Large intestine (tissue), 12 donors: ENCODE data around the gene TUBGCP2. TPM values are rescaled to one million over a fixed set of nuclear protein-coding genes. Genes with fewer than 3 reads are reported as not detected.

Experiments
- DNase-seq, 2 donors: peaks; one replicate each; pipeline versions ENCODE4 v3.0.0 to v3.0.0-alpha.2; 2013
- H3K27ac ChIP-seq: one replicate; pipeline ENCODE4 v1.5.1; 2013; ENCODE audit warnings: low read length
- H3K27me3 ChIP-seq: 2 replicates; pipeline ENCODE4 v1.6.1; 2013; ENCODE audit warnings: low read length; ENCODE audit not compliant: control insufficient read depth, insufficient read depth
- H3K36me3 ChIP-seq: 2 replicates; pipeline ENCODE4 v1.6.1; 2013; ENCODE audit warnings: low read length; ENCODE audit not compliant: control insufficient read depth, insufficient read depth
- H3K4me1 ChIP-seq: one replicate; pipeline ENCODE4 v1.6.1; 2013; ENCODE audit warnings: low read length; ENCODE audit not compliant: control insufficient read depth, insufficient read depth
- H3K4me3 ChIP-seq: one replicate; pipeline ENCODE4 v1.5.1; 2013; ENCODE audit warnings: low read length
- H3K9me3 ChIP-seq: one replicate; pipeline ENCODE4 v1.6.1; 2013; ENCODE audit warnings: mild to moderate bottlenecking, low read depth, low read length, moderate library complexity; ENCODE audit not compliant: control insufficient read depth
- whole genome bisulfite sequencing: methylation state at CpG from one replicate; pipeline ENCODE4 v1.1.5; 2013; ENCODE audit warnings: low lambda C conversion rate; ENCODE audit not compliant: insufficient coverage; 5-methylcytosine and 5-hydroxymethylcytosine counted together
- long read RNA-seq, 11 donors: transcript quantifications; one replicate each; lab custom pipeline, GENCODE V29; 2026
- polyA plus RNA-seq: library from polyadenylated mRNA; unstranded; fragments of 120-200 nt; gene quantifications from one replicate; pipeline ENCODE4 v1.2.1, GENCODE V29; 2013

TUBGCP2 gene, protein sequence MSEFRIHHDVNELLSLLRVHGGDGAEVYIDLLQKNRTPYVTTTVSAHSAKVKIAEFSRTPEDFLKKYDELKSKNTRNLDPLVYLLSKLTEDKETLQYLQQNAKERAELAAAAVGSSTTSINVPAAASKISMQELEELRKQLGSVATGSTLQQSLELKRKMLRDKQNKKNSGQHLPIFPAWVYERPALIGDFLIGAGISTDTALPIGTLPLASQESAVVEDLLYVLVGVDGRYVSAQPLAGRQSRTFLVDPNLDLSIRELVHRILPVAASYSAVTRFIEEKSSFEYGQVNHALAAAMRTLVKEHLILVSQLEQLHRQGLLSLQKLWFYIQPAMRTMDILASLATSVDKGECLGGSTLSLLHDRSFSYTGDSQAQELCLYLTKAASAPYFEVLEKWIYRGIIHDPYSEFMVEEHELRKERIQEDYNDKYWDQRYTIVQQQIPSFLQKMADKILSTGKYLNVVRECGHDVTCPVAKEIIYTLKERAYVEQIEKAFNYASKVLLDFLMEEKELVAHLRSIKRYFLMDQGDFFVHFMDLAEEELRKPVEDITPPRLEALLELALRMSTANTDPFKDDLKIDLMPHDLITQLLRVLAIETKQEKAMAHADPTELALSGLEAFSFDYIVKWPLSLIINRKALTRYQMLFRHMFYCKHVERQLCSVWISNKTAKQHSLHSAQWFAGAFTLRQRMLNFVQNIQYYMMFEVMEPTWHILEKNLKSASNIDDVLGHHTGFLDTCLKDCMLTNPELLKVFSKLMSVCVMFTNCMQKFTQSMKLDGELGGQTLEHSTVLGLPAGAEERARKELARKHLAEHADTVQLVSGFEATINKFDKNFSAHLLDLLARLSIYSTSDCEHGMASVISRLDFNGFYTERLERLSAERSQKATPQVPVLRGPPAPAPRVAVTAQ
- 53.2 TPM for polyA plus RNA-seq
- long read RNA-seq, donor 1, full-length matches to known transcripts = 10 of 22 reads
- long read RNA-seq, donor 1, partial matches to known transcripts = 12 of 22 reads
- long read RNA-seq, donor 1, other reads (novel, unspliced or antisense) = 0 of 22 reads
- long read RNA-seq, donor 2, full-length matches to known transcripts = 13 of 2,437 reads
- long read RNA-seq, donor 2, partial matches to known transcripts = 2,371 of 2,437 reads
- long read RNA-seq, donor 2, other reads (novel, unspliced or antisense) = 53 of 2,437 reads
- long read RNA-seq, donor 3 = 0 reads
- long read RNA-seq, donor 4, partial matches to known transcripts = 0 of 2 reads
- long read RNA-seq, donor 4, other reads (novel, unspliced or antisense) = 0 of 2 reads
- long read RNA-seq, donor 5, full-length matches to known transcripts = 7 of 7 reads
- long read RNA-seq, donor 5, partial matches to known transcripts = 0 of 7 reads
- long read RNA-seq, donor 5, other reads (novel, unspliced or antisense) = 0 of 7 reads
- long read RNA-seq, donor 6, full-length matches to known transcripts = 14 of 98 reads
- long read RNA-seq, donor 6, partial matches to known transcripts = 84 of 98 reads
- long read RNA-seq, donor 6, other reads (novel, unspliced or antisense) = 0 of 98 reads
- long read RNA-seq, donor 7, full-length matches to known transcripts = 8 of 20 reads
- long read RNA-seq, donor 7, partial matches to known transcripts = 12 of 20 reads
- long read RNA-seq, donor 7, other reads (novel, unspliced or antisense) = 0 of 20 reads
- long read RNA-seq, donor 8, full-length matches to known transcripts = 16 of 112 reads
- long read RNA-seq, donor 8, partial matches to known transcripts = 68 of 112 reads
- long read RNA-seq, donor 8, other reads (novel, unspliced or antisense) = 28 of 112 reads
- long read RNA-seq, donor 9, full-length matches to known transcripts = 13 of 42 reads
- long read RNA-seq, donor 9, partial matches to known transcripts = 29 of 42 reads
- long read RNA-seq, donor 9, other reads (novel, unspliced or antisense) = 0 of 42 reads
- long read RNA-seq, donor 10, full-length matches to known transcripts = 16 of 24 reads
- long read RNA-seq, donor 10, partial matches to known transcripts = 8 of 24 reads
- long read RNA-seq, donor 10, other reads (novel, unspliced or antisense) = 0 of 24 reads
- long read RNA-seq, donor 11, full-length matches to known transcripts = 11 of 16 reads
- long read RNA-seq, donor 11, partial matches to known transcripts = 5 of 16 reads
- long read RNA-seq, donor 11, other reads (novel, unspliced or antisense) = 0 of 16 reads

DNA sequence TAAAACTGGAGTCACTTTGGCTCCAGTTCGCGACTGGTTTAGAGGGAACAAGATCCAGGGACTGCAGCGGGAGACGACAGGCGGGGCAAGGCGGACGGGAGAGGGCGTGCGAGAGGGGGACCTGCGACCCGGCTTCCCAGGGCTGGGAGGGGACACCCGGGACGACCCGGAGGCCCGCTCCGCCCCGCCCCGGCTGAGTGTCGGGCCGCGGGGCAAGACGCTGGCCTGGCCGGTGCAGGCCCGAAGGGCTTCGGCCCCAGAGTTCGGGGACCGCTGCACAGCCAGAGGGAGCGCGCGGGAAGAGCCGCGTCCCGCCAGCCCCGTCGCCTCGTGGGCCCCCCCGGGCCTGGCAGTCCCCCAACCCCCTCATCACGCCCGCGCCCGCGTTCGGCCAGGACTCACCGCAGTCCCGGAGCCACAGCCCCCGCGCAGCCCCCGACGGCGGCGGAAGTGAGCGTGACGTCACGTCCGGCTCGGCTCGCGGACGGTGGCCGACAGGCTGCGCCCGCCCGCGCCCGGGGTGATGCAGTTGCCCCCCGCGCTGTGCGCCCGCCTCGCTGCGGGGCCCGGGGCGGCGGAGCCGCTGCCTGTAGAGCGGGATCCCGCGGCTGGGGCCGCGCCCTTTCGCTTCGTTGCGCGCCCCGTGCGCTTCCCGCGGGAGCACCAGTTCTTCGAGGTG is at the start of gene TUBGCP2, which contains the start of gene ZNF511:
Gene TUBGCP2 (minus strand): TSS at position 452 of the 679 bp plus-strand sequence. CDS start 5,931 bp downstream, outside the sequence.
Gene ZNF511 (plus strand): TSS at position 494 of the 679 bp plus-strand sequence. CDS start 30 bp downstream, at position 524.
- H3K4me1 ChIP-seq = peaks cover 12% of the 10 kb centered on the region
- peaks cover 37% of the 10 kb centered on the region for H3K36me3 ChIP-seq
- peaks cover 11% of the 10 kb centered on the region for H3K9me3 ChIP-seq

GRCh38 chr10:133357285-133358161 is 48.9 kb upstream of the TUBGCP2 start, which contains the start of gene FUOM:
Gene FUOM, minus strand, starts transcription at chr10:133358019. Its CDS starts 12 bp downstream, at chr10:133358007.
- Histone ChIP-seq H3K4me1 (peaks cover 38% of the 10 kb centered on the region), H3K4me3 (peak within 1 kb of the TSS; percentile 38), H3K36me3 (peaks cover 29% of the 10 kb centered on the region), H3K27me3 (no peaks in the 10 kb centered on the region), H3K27ac (peak within 1 kb of the TSS; percentile 71), H3K9me3 (peaks cover 10% of the 10 kb centered on the region)
- WGBS = no CpG with 5 or more reads among the region's 83 CpGs
- peak in 1 of 2 donors; percentile 68 for DNase-seq

More for the DNA sequence above, at the start of gene TUBGCP2, which contains the start of gene ZNF511:
- no CpG with 5 or more reads among the region's 89 CpGs for WGBS
- Histone ChIP-seq H3K27ac (peak within 1 kb of the TSS; percentile 65), H3K4me3 (peak within 1 kb of the TSS; percentile 69), H3K27me3 (no peaks in the 10 kb centered on the region)
- DNase-seq = peak; percentile 80 to 97

DNA sequence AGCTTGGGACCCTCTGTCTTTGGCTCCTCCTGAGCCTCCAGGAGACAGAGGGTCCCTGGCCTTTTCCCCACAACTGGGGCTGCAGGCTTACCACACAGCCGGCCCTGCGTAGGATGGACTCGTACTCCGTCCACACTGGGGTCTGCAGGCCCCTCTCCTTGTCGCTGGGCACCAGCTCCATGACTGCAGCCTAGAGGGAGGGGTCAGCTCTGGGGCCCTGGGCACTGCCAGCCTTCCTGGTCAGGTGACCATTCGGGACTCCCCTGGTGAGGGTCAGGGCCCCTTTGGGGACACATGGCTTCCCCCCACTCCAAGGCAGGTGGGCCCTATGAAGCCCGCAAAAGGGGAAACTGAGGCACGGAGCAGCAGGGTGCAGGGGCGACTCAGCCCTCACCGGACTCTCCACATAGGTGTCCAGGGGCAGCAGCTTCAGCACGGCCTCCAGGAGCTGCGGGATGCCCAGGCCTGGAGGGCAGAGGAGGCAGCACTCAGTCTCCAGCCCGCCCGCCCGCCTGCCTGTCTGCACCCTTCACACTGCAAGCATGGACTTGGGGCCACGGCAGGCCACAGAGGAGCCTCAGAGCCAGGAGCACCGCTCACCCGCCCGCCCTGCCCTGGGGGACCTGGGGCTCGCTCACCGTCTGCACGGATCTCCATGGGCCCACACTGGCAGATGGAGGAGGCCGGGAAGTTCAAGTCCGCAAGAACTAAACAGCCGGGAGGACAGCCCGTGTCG is 48.0 kb upstream of the TUBGCP2 start:
- Histone ChIP-seq H3K9me3 (peaks cover 10% of the 10 kb centered on the region), H3K36me3 (peaks cover 28% of the 10 kb centered on the region), H3K27ac (no peak overlapping the region), H3K27me3 (no peaks in the 10 kb centered on the region), H3K4me3 (peak overlapping the region; percentile 38), H3K4me1 (peaks cover 38% of the 10 kb centered on the region)
- no CpG with 5 or more reads among the region's 27 CpGs for WGBS
- DNase-seq = no peak

GRCh38 chr10:133355991-133356390 is 47.3 kb upstream of the TUBGCP2 start:
- Histone ChIP-seq H3K9me3 (peaks cover 12% of the 10 kb centered on the region), H3K4me1 (peaks cover 38% of the 10 kb centered on the region), H3K27ac (no peak overlapping the region), H3K4me3 (no peak overlapping the region), H3K27me3 (no peaks in the 10 kb centered on the region), H3K36me3 (peaks cover 28% of the 10 kb centered on the region)
- no peak for DNase-seq
- no CpG with 5 or more reads among the region's 3 CpGs for WGBS

GRCh38 chr10:133355266-133355665 is 46.6 kb upstream of the TUBGCP2 start:
- Histone ChIP-seq H3K4me3 (no peak overlapping the region), H3K9me3 (peaks cover 14% of the 10 kb centered on the region), H3K27me3 (no peaks in the 10 kb centered on the region), H3K4me1 (peaks cover 35% of the 10 kb centered on the region), H3K27ac (no peak overlapping the region), H3K36me3 (peaks cover 30% of the 10 kb centered on the region)
- no peak for DNase-seq
- no CpG with 5 or more reads among the region's 6 CpGs for WGBS

DNA sequence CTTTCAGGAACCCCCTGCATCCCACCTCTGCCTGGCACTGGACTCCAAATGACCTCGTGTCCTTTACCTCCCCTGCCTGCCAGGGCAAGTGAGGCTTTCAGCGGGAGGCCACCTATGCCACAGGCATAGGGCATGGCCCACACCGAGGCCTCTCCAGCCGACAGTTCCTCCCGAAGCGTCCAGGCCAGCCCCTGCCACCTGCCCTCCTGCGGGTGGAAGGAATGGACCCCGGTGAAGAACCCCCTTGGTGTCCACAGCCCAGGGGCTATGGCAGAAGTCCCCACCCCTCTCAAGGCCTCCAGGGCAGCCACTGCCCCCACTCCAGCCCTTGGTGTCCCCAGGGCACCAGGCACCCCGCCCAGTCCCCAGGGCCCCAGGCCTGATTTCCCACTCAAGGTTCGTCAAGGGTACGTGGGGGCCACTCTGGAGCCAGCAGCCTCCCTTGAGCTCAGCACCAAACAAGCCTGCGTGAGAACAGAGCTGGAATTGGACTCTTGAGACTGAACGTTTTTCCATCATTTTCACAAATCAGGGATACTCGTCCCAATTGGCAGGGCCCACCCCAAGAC is 46.1 kb upstream of the TUBGCP2 start:
- Histone ChIP-seq H3K9me3 (peaks cover 14% of the 10 kb centered on the region), H3K4me3 (no peak overlapping the region), H3K27me3 (no peaks in the 10 kb centered on the region), H3K4me1 (peaks cover 34% of the 10 kb centered on the region), H3K36me3 (peaks cover 30% of the 10 kb centered on the region), H3K27ac (no peak overlapping the region)
- no CpG with 5 or more reads among the region's 14 CpGs for WGBS
- DNase-seq = no peak

GRCh38 chr10:133353988-133354605 is 45.4 kb upstream of the TUBGCP2 start:
- peaks cover 30% of the 10 kb centered on the region for H3K36me3 ChIP-seq
- no peak overlapping the region for H3K4me3 ChIP-seq
- DNase-seq = no peak
- no peaks in the 10 kb centered on the region for H3K27me3 ChIP-seq
- peaks cover 38% of the 10 kb centered on the region for H3K4me1 ChIP-seq
- WGBS = 100% methylated on average over 1 of the region's 16 CpGs
- no peak overlapping the region for H3K27ac ChIP-seq
- peaks cover 15% of the 10 kb centered on the region for H3K9me3 ChIP-seq
